Subcutaneous adipose tissue (tissue), 4 donors: ENCODE measurements around the gene PROM1. TPM values are rescaled to one million over a fixed set of nuclear protein-coding genes. Genes with fewer than 3 reads are reported as not detected.

ENCODE experiments used
- total RNA-seq, 4 donors: library from RNA; depleted of rRNA; stranded (reverse); fragments of >200 nt; gene quantifications; one replicate each; pipeline ENCODE4 v1.1.0, GENCODE V29; 2016
- TF ChIP-seq, protein P1 (sequence below): fragments of 450-650 bp; IDR thresholded peaks from one replicate; pipeline ENCODE4 v1.5.1; 2016; ENCODE audit warnings: low read depth, mild to moderate bottlenecking, control low read depth, antibody characterized with exemption, moderate library complexity

Gene PROM1
- total RNA-seq, 4 donors from 2014 or later, result 0.16 TPM; not detected in 3

DNA sequence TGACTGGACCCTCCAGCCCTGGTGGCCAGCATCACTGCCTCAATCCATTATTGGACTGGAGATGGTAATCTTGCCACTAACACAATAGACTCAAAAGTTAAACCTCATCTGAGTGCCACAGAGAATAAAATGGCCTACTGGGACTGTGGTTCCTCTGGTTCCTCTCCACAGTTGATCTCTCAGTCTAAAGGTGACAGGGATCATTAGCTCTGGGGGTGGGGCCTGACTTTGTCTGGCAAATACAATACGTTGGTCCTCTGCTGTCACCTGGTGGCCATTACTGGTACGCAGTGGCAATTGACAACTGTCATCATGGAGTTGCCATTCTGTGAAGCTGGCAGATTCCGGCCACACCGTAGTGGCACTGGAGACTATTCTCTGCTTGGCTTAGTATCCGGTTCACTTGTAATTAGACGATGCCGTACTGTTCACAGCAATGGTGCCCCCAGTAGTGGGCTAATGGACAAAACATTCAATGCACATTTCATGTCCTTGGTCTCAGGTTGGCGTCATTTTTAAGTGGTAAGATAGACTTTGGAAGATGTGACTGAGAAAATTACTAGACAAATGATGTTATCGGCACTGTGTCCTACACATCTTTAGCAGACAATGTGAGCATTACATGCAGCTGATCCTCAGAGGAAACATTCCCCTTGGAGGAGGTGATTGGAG, 127.5 kb downstream of the PROM1 start:
- TF ChIP-seq, protein P1, sequence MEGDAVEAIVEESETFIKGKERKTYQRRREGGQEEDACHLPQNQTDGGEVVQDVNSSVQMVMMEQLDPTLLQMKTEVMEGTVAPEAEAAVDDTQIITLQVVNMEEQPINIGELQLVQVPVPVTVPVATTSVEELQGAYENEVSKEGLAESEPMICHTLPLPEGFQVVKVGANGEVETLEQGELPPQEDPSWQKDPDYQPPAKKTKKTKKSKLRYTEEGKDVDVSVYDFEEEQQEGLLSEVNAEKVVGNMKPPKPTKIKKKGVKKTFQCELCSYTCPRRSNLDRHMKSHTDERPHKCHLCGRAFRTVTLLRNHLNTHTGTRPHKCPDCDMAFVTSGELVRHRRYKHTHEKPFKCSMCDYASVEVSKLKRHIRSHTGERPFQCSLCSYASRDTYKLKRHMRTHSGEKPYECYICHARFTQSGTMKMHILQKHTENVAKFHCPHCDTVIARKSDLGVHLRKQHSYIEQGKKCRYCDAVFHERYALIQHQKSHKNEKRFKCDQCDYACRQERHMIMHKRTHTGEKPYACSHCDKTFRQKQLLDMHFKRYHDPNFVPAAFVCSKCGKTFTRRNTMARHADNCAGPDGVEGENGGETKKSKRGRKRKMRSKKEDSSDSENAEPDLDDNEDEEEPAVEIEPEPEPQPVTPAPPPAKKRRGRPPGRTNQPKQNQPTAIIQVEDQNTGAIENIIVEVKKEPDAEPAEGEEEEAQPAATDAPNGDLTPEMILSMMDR, result no peak

DNA sequence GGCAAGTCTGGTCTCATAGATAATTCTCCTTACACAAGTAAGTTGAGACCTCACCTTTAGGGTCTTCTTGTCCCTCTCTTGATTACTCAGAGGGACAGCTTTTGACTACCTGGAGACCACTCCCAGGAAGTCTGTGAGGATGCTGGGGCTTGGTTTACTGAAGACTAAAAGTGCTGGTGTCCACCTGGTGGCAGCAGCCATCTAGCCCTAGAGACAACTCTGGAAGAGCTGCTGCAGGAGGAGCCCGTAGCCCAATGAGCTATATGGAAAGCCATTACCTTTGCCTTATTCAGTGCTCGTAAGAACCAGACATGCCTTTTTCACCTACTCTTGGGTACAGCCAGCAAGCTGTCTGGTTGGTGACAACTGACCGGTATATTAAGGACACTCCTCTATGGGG, 128.2 kb downstream of the PROM1 start:
- TF ChIP-seq, protein P1, result no peak

DNA sequence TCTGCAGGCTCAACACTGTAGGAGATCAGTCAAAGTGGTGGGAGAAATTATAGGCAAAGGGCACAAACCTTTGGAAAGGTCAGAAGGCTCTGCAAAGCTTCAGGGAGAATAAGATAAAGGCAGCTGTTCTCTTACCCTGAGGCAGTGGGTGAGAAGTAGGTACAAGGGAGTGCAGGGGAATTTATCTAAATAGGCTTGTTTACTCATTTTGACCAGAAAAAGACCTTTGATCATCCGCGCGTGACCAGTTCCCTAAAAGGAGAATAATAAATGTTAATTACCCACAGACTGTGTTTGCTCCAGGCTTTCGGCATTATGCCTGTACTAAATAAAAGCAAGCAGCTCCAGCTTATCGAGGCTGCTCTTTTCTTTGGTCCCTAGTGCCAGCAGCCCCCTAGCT, 130.2 kb downstream of the PROM1 start:
- TF ChIP-seq, protein P1, result no peak

DNA sequence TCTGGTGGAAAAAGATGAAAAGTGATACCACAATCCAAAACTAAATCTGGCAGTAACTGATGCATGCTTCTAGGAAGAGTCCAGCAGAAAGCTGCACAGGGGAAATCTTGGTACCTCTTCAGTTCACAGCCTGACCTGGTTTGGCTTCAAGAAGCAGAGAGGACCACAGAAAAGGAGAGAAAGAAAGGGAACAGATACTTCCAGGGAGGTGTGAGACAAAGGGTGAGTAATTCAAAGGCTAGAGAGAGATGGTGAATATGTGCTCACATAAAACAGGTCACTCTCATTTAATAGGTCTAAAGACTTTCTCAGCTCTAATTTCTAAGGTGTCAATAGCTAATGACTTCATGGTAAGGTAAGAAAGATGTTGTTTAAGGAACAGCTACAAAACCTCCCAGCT, 132.0 kb downstream of the PROM1 start:
- TF ChIP-seq, protein P1, result no peak

DNA sequence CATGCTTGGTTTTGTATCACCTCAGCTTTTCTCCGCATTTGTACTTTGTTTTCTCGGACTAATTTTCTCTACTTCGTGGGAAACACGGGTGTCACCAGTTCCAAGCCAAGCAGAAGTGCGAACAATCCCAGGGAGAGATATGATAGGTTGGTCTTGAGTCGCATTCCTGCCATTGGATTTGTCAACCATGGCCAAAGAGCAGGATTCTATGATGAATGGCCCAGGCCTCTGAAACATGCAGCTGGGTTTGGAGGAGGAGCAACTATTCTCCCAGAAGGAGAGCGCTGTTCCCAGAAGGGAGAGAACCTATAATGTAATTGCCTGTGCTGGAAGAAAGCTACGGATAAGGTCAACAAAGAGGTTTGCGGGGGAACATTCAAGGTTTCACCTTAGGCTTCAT, 135.0 kb downstream of the PROM1 start:
- TF ChIP-seq, protein P1, result no peak

DNA sequence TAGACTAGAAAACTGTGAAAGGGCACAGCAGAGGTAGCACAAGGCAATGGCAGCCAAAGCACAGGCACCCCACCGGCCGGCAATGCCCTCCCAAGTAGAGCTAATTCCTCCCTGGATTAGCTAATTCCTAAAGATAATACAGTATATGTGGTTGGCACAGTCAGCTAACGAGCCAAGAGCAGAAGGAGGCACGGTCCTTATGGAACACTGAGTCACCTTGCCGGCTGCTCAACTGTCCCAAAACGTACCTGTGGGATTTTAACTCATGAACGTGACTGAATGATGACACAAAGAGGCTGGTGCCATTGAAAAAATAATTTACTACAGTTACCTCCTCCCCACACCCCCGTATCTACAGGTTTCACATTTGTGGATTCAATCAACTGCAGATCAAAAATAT, 136.1 kb downstream of the PROM1 start:
- TF ChIP-seq, protein P1, result no peak

DNA sequence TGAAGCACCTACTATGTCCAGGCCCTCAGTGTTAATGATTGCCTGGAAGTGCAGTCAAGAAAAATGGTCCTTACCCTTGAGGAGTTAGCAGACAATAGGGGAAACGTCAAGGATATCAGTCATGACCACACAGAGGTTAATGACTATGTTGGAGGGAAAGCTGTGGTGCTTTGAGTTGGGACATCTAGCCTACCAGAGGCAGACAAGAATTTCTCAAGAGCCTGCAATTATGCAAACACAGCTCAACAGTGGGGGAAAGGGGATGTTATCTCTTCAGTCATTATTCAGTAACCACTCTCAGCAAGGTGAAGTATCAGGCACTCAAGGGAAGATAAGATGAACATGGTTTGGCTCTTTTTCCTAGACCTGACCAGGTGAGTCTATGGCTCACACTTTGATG, 138.3 kb downstream of the PROM1 start:
- TF ChIP-seq, protein P1, result no peak
